ENCODE measurements around the gene ABR.

GRCh38 chr17:1181753-1182137, 2.0 kb upstream of the ABR start:
- TF ChIP-seq POLR2A (IDR thresholded peaks at IDR 0.05), result no peak
- TF ChIP-seq CTCF (IDR thresholded peaks at IDR 0.05), result no peak

Data from suprapubic skin (tissue), 3 donors.